NCI-H146 treated with DMSO at 0.1 percent for 48 hours (cell line): Measurements from ENCODE around the gene DLX3.

Source experiments
- DNase-seq: peaks from one replicate; lab custom pipeline; 2025; ENCODE audit not compliant: unreplicated experiment; lab: John Stamatoyannopoulos, UW

DLX3 gene

GRCh38 chr17:49992933-49993422, 2.0 kb downstream of the DLX3 start:
- DNase-seq, result no peak

GRCh38 chr17:49992191-49992932, 2.7 kb downstream of the DLX3 start:
- no peak for DNase-seq

GRCh38 chr17:49991409-49991808, 3.6 kb downstream of the DLX3 start:
- DNase-seq, result no peak

- DNase-seq, result no peak
Observed at GRCh38 chr17:49990921-49991320, 4.1 kb downstream of the DLX3 start.

GRCh38 chr17:49990331-49990730, 4.7 kb downstream of the DLX3 start:
- DNase-seq, result no peak

- no peak for DNase-seq
Observed at GRCh38 chr17:49989518-49989880, 5.5 kb downstream of the DLX3 start.

- no peak for DNase-seq
Observed at GRCh38 chr17:49987681-49988441, 7.2 kb downstream of the DLX3 start.

GRCh38 chr17:49987290-49987585, 7.8 kb downstream of the DLX3 start:
- no peak for DNase-seq

- no peak for DNase-seq
Observed at GRCh38 chr17:49986396-49987289, 8.4 kb downstream of the DLX3 start.

- DNase-seq, result no peak
Observed at GRCh38 chr17:49985310-49985990, 9.6 kb downstream of the DLX3 start.

- no peak for DNase-seq
Observed at GRCh38 chr17:49984776-49985175, 10.2 kb downstream of the DLX3 start.

GRCh38 chr17:49984283-49984682, 10.7 kb downstream of the DLX3 start:
- no peak for DNase-seq

- DNase-seq, result no peak
Observed at GRCh38 chr17:49980703-49981197, 14.3 kb downstream of the DLX3 start.

- no peak for DNase-seq
Observed at GRCh38 chr17:49979748-49980479, 15.1 kb downstream of the DLX3 start.

GRCh38 chr17:49978501-49978900, 16.5 kb downstream of the DLX3 start:
- DNase-seq, result no peak

- DNase-seq, result no peak
Observed at GRCh38 chr17:49977463-49978389, 17.3 kb downstream of the DLX3 start.

GRCh38 chr17:49976828-49977202, 18.2 kb downstream of the DLX3 start:
- DNase-seq, result no peak

GRCh38 chr17:49976163-49976827, 18.7 kb downstream of the DLX3 start:
- no peak for DNase-seq

- no peak for DNase-seq
Observed at GRCh38 chr17:49975531-49975930, 19.5 kb downstream of the DLX3 start.
